A673 (cell line): ENCODE measurements around the gene ANAPC15. TPM values are rescaled to one million over a fixed set of nuclear protein-coding genes. Genes with fewer than 3 reads are reported as not detected.
A peak's percentile ranks its signal among the peaks of the same experiment; 100 is the strongest.

Experiments
- BruUV-seq: library from RNA; stranded (reverse); fragments of 400-500 nt; replicated peaks from 2 replicates; lab custom pipeline; 2021; lab: Mats Ljungman, UMichigan
- CTCF ChIA-PET: fragments of 300-600 bp; sonication (Branson Sonifier 250); formaldehyde crosslinking; loops from one replicate; lab custom pipeline; 2022; ENCODE audit warnings: antibody characterized with exemption; lab: Charles Lee
- POLR2A ChIA-PET: fragments of 300-600 bp; sonication (Branson Sonifier 250); formaldehyde crosslinking; loops from one replicate; lab custom pipeline; 2022; ENCODE audit warnings: antibody characterized with exemption; ENCODE audit not compliant: low non-redundant PET; lab: Charles Lee
- DNase-seq: peaks from one replicate; pipeline ENCODE4 v3.0.0-alpha.2; 2015; ENCODE audit warnings: low spot score
- H3K27ac ChIP-seq: fragments of 200-600 bp; sonication (generic); 2 replicates; pipeline ENCODE4 v1.5.1; 2016; ENCODE audit warnings: mixed run types, low read depth, mild to moderate bottlenecking, mixed read lengths, antibody characterized with exemption, low read length; ENCODE audit not compliant: poor library complexity, severe bottlenecking
- H3K27me3 ChIP-seq: fragments of 200-600 bp; sonication (generic); replicated peaks from 2 replicates; pipeline ENCODE4 v1.6.1; 2017; ENCODE audit warnings: mixed run types, low read depth, mild to moderate bottlenecking, mixed read lengths, antibody characterized with exemption, low read length; ENCODE audit not compliant: insufficient read depth, poor library complexity
- H3K36me3 ChIP-seq: fragments of 200-600 bp; sonication (generic); 2 replicates; pipeline ENCODE4 v1.6.1; 2016; ENCODE audit warnings: mixed run types, mild to moderate bottlenecking, mixed read lengths, antibody characterized with exemption, low read length; ENCODE audit not compliant: insufficient read depth, poor library complexity, severe bottlenecking
- H3K4me1 ChIP-seq: fragments of 200-600 bp; sonication (generic); 2 replicates; pipeline ENCODE4 v1.6.1; 2017; ENCODE audit warnings: mixed run types, mild to moderate bottlenecking, mixed read lengths, antibody characterized with exemption, low read length; ENCODE audit not compliant: insufficient read depth, poor library complexity, severe bottlenecking
- H3K4me3 ChIP-seq: fragments of 200-600 bp; sonication (generic); 2 replicates; pipeline ENCODE4 v1.5.1; 2016; ENCODE audit warnings: low read depth, mixed run types, mild to moderate bottlenecking, mixed read lengths, low read length; ENCODE audit not compliant: poor library complexity, severe bottlenecking
- H3K9me3 ChIP-seq: fragments of 200-600 bp; sonication (generic); 2 replicates; pipeline ENCODE4 v1.6.1; 2016; ENCODE audit warnings: mixed run types, low read depth, mild to moderate bottlenecking, mixed read lengths, antibody characterized with exemption, low read length; ENCODE audit not compliant: poor library complexity, severe bottlenecking
- CTCF ChIP-seq: fragments of 300-800, 200-600 bp; sonication (generic); conservative IDR thresholded peaks from 2 replicates; pipeline ENCODE4 v1.5.1; 2017; ENCODE audit warnings: low read depth, mild to moderate bottlenecking, antibody characterized with exemption, low read length, moderate library complexity, mixed read lengths
- EZH2 ChIP-seq: fragments of 200-600 bp; sonication (generic); IDR thresholded peaks from 2 replicates; pipeline ENCODE4 v1.6.1; 2017; ENCODE audit warnings: borderline replicate concordance, low read depth, mild to moderate bottlenecking, mixed read lengths, antibody characterized with exemption, low read length; ENCODE audit not compliant: poor library complexity, severe bottlenecking
- intact Hi-C: fragments of 100-400 bp; cut with micrococcal nuclease; formaldehyde crosslinking; loops from one replicate; pipeline ENCODE4 v1.10.0; 2022; ENCODE audit not compliant: unreplicated experiment
- total RNA-seq: library from RNA; stranded (reverse); gene quantifications from 2 replicates; pipeline ENCODE4 v1.2.3, GENCODE V29; 2021

Gene ANAPC15
- total RNA-seq, 1 experiment from 2014 or later = 57.2 TPM

DNA sequence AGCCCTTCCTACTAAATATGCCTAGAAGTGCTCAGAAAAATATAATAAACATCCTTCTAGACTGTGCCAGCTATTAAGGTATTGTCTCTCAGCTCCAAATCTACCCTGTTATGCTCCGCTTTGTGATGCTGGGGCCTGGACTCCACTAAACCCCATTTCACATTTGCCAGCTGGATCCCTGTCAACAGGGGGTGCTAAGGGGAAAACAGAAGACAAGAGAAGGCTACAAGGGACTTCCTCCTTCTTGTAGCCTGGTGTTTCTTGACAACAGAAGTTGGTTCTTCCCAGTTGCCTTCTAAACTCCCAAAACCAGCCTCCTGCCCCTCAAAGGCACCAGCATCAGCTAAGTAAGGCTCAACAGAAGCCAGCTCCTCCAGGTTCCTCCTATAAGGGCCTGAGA, 37.4 kb downstream of the ANAPC15 start:
- Histone ChIP-seq H3K4me1 (peaks cover 35% of the 10 kb centered on the region), H3K27ac (peak overlapping the region; percentile 57), H3K27me3 (no peaks in the 10 kb centered on the region), H3K4me3 (no peak overlapping the region), H3K36me3 (peaks cover 5% of the 10 kb centered on the region), H3K9me3 (no peaks in the 10 kb centered on the region)
- CTCF ChIA-PET = no interaction called here
- DNase-seq = peak; percentile 58
- POLR2A ChIA-PET = no interaction called here
- TF ChIP-seq EZH2 (no peak), CTCF (peak; percentile 42)
- no TSS peak for BruUV-seq
- intact Hi-C loops = no loop called here

GRCh38 chr11:72072348-72072747, 40.1 kb downstream of the ANAPC15 start:
- Histone ChIP-seq H3K9me3 (no peaks in the 10 kb centered on the region), H3K27me3 (no peaks in the 10 kb centered on the region), H3K4me3 (no peak overlapping the region), H3K36me3 (peaks cover 10% of the 10 kb centered on the region), H3K4me1 (peaks cover 32% of the 10 kb centered on the region), H3K27ac (no peak overlapping the region)
- ChIA-PET POLR2A (no interaction called here), CTCF (interaction anchor here (1.3 kb wide), 1 partner anchor 47 kb away, joined by 3 read pairs; no protein-coding TSS in a partner anchor)
- TF ChIP-seq EZH2 (no peak), CTCF (no peak)
- peak; percentile 63 for DNase-seq
- intact Hi-C loops = no loop called here
- BruUV-seq = no TSS peak

- ChIA-PET CTCF (interaction anchor here (0.5 kb wide), 1 partner anchor 38 kb away, joined by 3 read pairs; no protein-coding TSS in a partner anchor), POLR2A (no interaction called here)
- Histone ChIP-seq H3K9me3 (no peaks in the 10 kb centered on the region), H3K36me3 (peaks cover 10% of the 10 kb centered on the region), H3K27ac (peak overlapping the region; percentile 36), H3K4me1 (peaks cover 31% of the 10 kb centered on the region), H3K27me3 (no peaks in the 10 kb centered on the region), H3K4me3 (no peak overlapping the region)
- DNase-seq = no peak
- TF ChIP-seq CTCF (no peak), EZH2 (no peak)
- no TSS peak for BruUV-seq
- intact Hi-C loops = no loop called here
Measured at GRCh38 chr11:72070491-72070890, 42.0 kb downstream of the ANAPC15 start.
